ENCODE measurements around the gene HES7.

HES7 gene

GRCh38 chr17:8155996-8156245, 32.0 kb upstream of the HES7 start:
- H3K4me3 ChIP-seq (ENCODE audit: low read length in 2 of 2), result peak overlapping the region; percentile 95 to 99
- peak overlapping the region; percentile 97 to 100 for H3K9ac ChIP-seq (ENCODE audit: low read depth in 1 of 2, low read length in 2 of 2)
- H3K9me3 ChIP-seq (ENCODE audit: control insufficient read depth in 2 of 2, low read length in 2 of 2), result no peaks in the 10 kb centered on the region
- H3K4me1 ChIP-seq (ENCODE audit: control insufficient read depth in 2 of 2, insufficient read depth in 2 of 2, low read length in 2 of 2), result peaks cover 56 to 65% of the 10 kb centered on the region in 2 donors
- H3K27me3 ChIP-seq (ENCODE audit: control insufficient read depth in 2 of 2, insufficient read depth in 2 of 2, low read length in 2 of 2), result no peaks in the 10 kb centered on the region
- peaks cover 13% of the 10 kb centered on the region in 2 donors for H3K36me3 ChIP-seq (ENCODE audit: control insufficient read depth in 2 of 2, insufficient read depth in 2 of 2, low read length in 2 of 2)
- peak overlapping the region; percentile 98 to 100 for H3K27ac ChIP-seq (ENCODE audit: low read depth in 2 of 2, low read length in 2 of 2)

GRCh38 chr17:8155231-8155995, 31.5 kb upstream of the HES7 start:
- H3K4me1 ChIP-seq (ENCODE audit: control insufficient read depth in 2 of 2, insufficient read depth in 2 of 2, low read length in 2 of 2), result peaks cover 56 to 65% of the 10 kb centered on the region in 2 donors
- no peaks in the 10 kb centered on the region for H3K27me3 ChIP-seq (ENCODE audit: control insufficient read depth in 2 of 2, insufficient read depth in 2 of 2, low read length in 2 of 2)
- H3K9ac ChIP-seq (ENCODE audit: low read depth in 1 of 2, low read length in 2 of 2), result peak overlapping the region; percentile 97 to 100
- peak overlapping the region; percentile 95 to 99 for H3K4me3 ChIP-seq (ENCODE audit: low read length in 2 of 2)
- peak overlapping the region; percentile 98 to 100 for H3K27ac ChIP-seq (ENCODE audit: low read depth in 2 of 2, low read length in 2 of 2)
- no peaks in the 10 kb centered on the region for H3K9me3 ChIP-seq (ENCODE audit: control insufficient read depth in 2 of 2, low read length in 2 of 2)
- peaks cover 9 to 12% of the 10 kb centered on the region in 2 donors for H3K36me3 ChIP-seq (ENCODE audit: control insufficient read depth in 2 of 2, insufficient read depth in 2 of 2, low read length in 2 of 2)

GRCh38 chr17:8154608-8155155, 30.8 kb upstream of the HES7 start:
- Histone ChIP-seq H3K4me3 (ENCODE audit: low read length in 2 of 2) (peak overlapping the region; percentile 95 to 99), H3K4me1 (ENCODE audit: control insufficient read depth in 2 of 2, insufficient read depth in 2 of 2, low read length in 2 of 2) (peaks cover 56 to 62% of the 10 kb centered on the region in 2 donors), H3K27ac (ENCODE audit: low read depth in 2 of 2, low read length in 2 of 2) (peak overlapping the region; percentile 98 to 100), H3K27me3 (ENCODE audit: control insufficient read depth in 2 of 2, insufficient read depth in 2 of 2, low read length in 2 of 2) (no peaks in the 10 kb centered on the region), H3K36me3 (ENCODE audit: control insufficient read depth in 2 of 2, insufficient read depth in 2 of 2, low read length in 2 of 2) (peaks cover 13 to 15% of the 10 kb centered on the region in 2 donors), H3K9ac (ENCODE audit: low read depth in 1 of 2, low read length in 2 of 2) (peak overlapping the region; percentile 97 to 100), H3K9me3 (ENCODE audit: control insufficient read depth in 2 of 2, low read length in 2 of 2) (no peaks in the 10 kb centered on the region)

- Histone ChIP-seq H3K9me3 (ENCODE audit: control insufficient read depth in 2 of 2, low read length in 2 of 2) (no peaks in the 10 kb centered on the region), H3K36me3 (ENCODE audit: control insufficient read depth in 2 of 2, insufficient read depth in 2 of 2, low read length in 2 of 2) (peaks cover 15 to 19% of the 10 kb centered on the region in 2 donors), H3K27ac (ENCODE audit: low read depth in 2 of 2, low read length in 2 of 2) (peak overlapping the region; percentile 98 to 100), H3K4me1 (ENCODE audit: control insufficient read depth in 2 of 2, insufficient read depth in 2 of 2, low read length in 2 of 2) (peaks cover 56 to 62% of the 10 kb centered on the region in 2 donors), H3K9ac (ENCODE audit: low read depth in 1 of 2, low read length in 2 of 2) (peak overlapping the region; percentile 97 to 100), H3K4me3 (ENCODE audit: low read length in 2 of 2) (peak overlapping the region; percentile 95 to 99), H3K27me3 (ENCODE audit: control insufficient read depth in 2 of 2, insufficient read depth in 2 of 2, low read length in 2 of 2) (no peaks in the 10 kb centered on the region)
These were observed 30.2 kb upstream of the HES7 start for GRCh38 chr17:8153957-8154607.

GRCh38 chr17:8153525-8153956, 29.6 kb upstream of the HES7 start:
- Histone ChIP-seq H3K27me3 (ENCODE audit: control insufficient read depth in 2 of 2, insufficient read depth in 2 of 2, low read length in 2 of 2) (no peaks in the 10 kb centered on the region), H3K9ac (ENCODE audit: low read depth in 1 of 2, low read length in 2 of 2) (peak overlapping the region; percentile 82 to 95), H3K27ac (ENCODE audit: low read depth in 2 of 2, low read length in 2 of 2) (peak overlapping the region; percentile 98 to 100), H3K9me3 (ENCODE audit: control insufficient read depth in 2 of 2, low read length in 2 of 2) (no peaks in the 10 kb centered on the region), H3K4me3 (ENCODE audit: low read length in 2 of 2) (peak overlapping the region; percentile 60 to 89), H3K36me3 (ENCODE audit: control insufficient read depth in 2 of 2, insufficient read depth in 2 of 2, low read length in 2 of 2) (peaks cover 19 to 23% of the 10 kb centered on the region in 2 donors), H3K4me1 (ENCODE audit: control insufficient read depth in 2 of 2, insufficient read depth in 2 of 2, low read length in 2 of 2) (peaks cover 54 to 58% of the 10 kb centered on the region in 2 donors)

GRCh38 chr17:8153031-8153451, 29.1 kb upstream of the HES7 start:
- Histone ChIP-seq H3K9me3 (ENCODE audit: control insufficient read depth in 2 of 2, low read length in 2 of 2) (no peaks in the 10 kb centered on the region), H3K27ac (ENCODE audit: low read depth in 2 of 2, low read length in 2 of 2) (peak overlapping the region; percentile 98 to 100), H3K4me3 (ENCODE audit: low read length in 2 of 2) (peak overlapping the region; percentile 33 to 89), H3K36me3 (ENCODE audit: control insufficient read depth in 2 of 2, insufficient read depth in 2 of 2, low read length in 2 of 2) (peaks cover 24 to 28% of the 10 kb centered on the region in 2 donors), H3K9ac (ENCODE audit: low read depth in 1 of 2, low read length in 2 of 2) (peak overlapping the region; percentile 78 to 95), H3K4me1 (ENCODE audit: control insufficient read depth in 2 of 2, insufficient read depth in 2 of 2, low read length in 2 of 2) (peaks cover 51 to 56% of the 10 kb centered on the region in 2 donors), H3K27me3 (ENCODE audit: control insufficient read depth in 2 of 2, insufficient read depth in 2 of 2, low read length in 2 of 2) (no peaks in the 10 kb centered on the region)

GRCh38 chr17:8152112-8152775, 28.3 kb upstream of the HES7 start, which contains the start of gene PER1:
Gene PER1, minus strand, starts transcription at chr17:8152404. Its CDS starts 1,698 bp downstream, at chr17:8150706.
- Histone ChIP-seq H3K27ac (ENCODE audit: low read depth in 2 of 2, low read length in 2 of 2) (peak within 1 kb of the TSS; percentile 98 to 100), H3K36me3 (ENCODE audit: control insufficient read depth in 2 of 2, insufficient read depth in 2 of 2, low read length in 2 of 2) (peaks cover 32 to 36% of the 10 kb centered on the region in 2 donors), H3K4me1 (ENCODE audit: control insufficient read depth in 2 of 2, insufficient read depth in 2 of 2, low read length in 2 of 2) (peaks cover 51 to 56% of the 10 kb centered on the region in 2 donors), H3K4me3 (ENCODE audit: low read length in 2 of 2) (peak within 1 kb of the TSS; percentile 74 to 89), H3K27me3 (ENCODE audit: control insufficient read depth in 2 of 2, insufficient read depth in 2 of 2, low read length in 2 of 2) (no peaks in the 10 kb centered on the region), H3K9me3 (ENCODE audit: control insufficient read depth in 2 of 2, low read length in 2 of 2) (no peaks in the 10 kb centered on the region), H3K9ac (ENCODE audit: low read depth in 1 of 2, low read length in 2 of 2) (peak within 1 kb of the TSS; percentile 95 to 99)

- H3K4me3 ChIP-seq (ENCODE audit: low read length in 2 of 2), result peak overlapping the region; percentile 74 to 89
- H3K36me3 ChIP-seq (ENCODE audit: control insufficient read depth in 2 of 2, insufficient read depth in 2 of 2, low read length in 2 of 2), result peaks cover 37 to 42% of the 10 kb centered on the region in 2 donors
- H3K4me1 ChIP-seq (ENCODE audit: control insufficient read depth in 2 of 2, insufficient read depth in 2 of 2, low read length in 2 of 2), result peaks cover 46 to 50% of the 10 kb centered on the region in 2 donors
- peak overlapping the region; percentile 95 to 99 for H3K9ac ChIP-seq (ENCODE audit: low read depth in 1 of 2, low read length in 2 of 2)
- no peaks in the 10 kb centered on the region for H3K9me3 ChIP-seq (ENCODE audit: control insufficient read depth in 2 of 2, low read length in 2 of 2)
- no peaks in the 10 kb centered on the region for H3K27me3 ChIP-seq (ENCODE audit: control insufficient read depth in 2 of 2, insufficient read depth in 2 of 2, low read length in 2 of 2)
- peak overlapping the region; percentile 98 to 100 for H3K27ac ChIP-seq (ENCODE audit: low read depth in 2 of 2, low read length in 2 of 2)
These were observed 27.8 kb upstream of the HES7 start for GRCh38 chr17:8151641-8152111.

- Histone ChIP-seq H3K36me3 (ENCODE audit: control insufficient read depth in 2 of 2, insufficient read depth in 2 of 2, low read length in 2 of 2) (peaks cover 42 to 46% of the 10 kb centered on the region in 2 donors), H3K9ac (ENCODE audit: low read depth in 1 of 2, low read length in 2 of 2) (peak overlapping the region; percentile 95 to 99), H3K4me1 (ENCODE audit: control insufficient read depth in 2 of 2, insufficient read depth in 2 of 2, low read length in 2 of 2) (peaks cover 45 to 50% of the 10 kb centered on the region in 2 donors), H3K27me3 (ENCODE audit: control insufficient read depth in 2 of 2, insufficient read depth in 2 of 2, low read length in 2 of 2) (no peaks in the 10 kb centered on the region), H3K4me3 (ENCODE audit: low read length in 2 of 2) (peak overlapping the region; percentile 74 to 89), H3K9me3 (ENCODE audit: control insufficient read depth in 2 of 2, low read length in 2 of 2) (no peaks in the 10 kb centered on the region), H3K27ac (ENCODE audit: low read depth in 2 of 2, low read length in 2 of 2) (peak overlapping the region; percentile 98 to 100)
These were observed 27.3 kb upstream of the HES7 start for GRCh38 chr17:8151120-8151640.
